Measurements from ENCODE around the gene TMEM205. TPM values are rescaled to one million over a fixed set of nuclear protein-coding genes. Genes with fewer than 3 reads are reported as not detected.

Gene TMEM205
- total and polyA plus RNA-seq, 7 donors = 11.1 to 291 (median 131) TPM

DNA sequence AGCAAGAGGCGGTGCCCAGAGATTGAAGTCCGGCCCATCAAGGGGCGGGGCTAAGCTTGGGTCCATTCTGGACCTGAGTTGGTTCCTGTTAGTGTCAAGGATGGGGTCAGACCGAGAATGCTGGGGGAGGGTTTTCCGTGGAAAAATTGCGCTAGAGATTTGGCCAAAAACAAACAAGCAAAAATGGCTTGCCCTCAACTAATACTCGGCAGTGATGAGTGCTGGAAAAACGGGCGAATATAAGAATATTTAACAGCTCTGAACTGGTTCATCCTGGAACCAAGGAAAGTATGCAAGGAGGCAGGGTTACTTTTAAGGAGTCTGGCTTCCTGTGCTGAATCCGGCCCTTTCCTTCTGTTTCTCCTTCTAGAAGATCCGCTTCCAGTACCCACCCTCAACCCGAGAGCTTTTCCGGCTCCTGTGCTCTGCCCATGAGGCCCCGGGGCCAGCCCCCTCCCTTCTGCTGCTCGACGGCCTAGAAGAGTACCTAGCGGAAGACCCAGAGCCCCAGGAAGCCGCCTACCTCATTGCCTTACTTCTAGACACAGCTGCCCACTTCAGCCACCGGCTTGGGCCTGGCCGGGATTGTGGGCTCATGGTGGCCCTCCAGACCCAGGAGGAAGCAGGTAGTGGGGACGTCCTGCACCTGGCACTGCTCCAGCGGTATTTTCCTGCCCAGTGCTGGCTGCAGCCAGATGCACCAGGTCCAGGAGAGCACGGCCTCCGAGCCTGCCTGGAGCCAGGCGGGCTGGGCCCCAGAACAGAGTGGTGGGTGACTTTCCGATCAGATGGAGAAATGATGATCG, 29.3 kb upstream of the TMEM205 start:
- DNase-seq = peak; percentile 84
- Histone ChIP-seq H3K4me3 (peak overlapping the region; percentile 37 to 66 (median 59)), H3K27ac (peak overlapping the region; percentile 87 to 95 (median 93)), H3K27me3 (no peaks in the 10 kb centered on the region), H3K9me3 (no peaks in the 10 kb centered on the region), H3K36me3 (peaks cover 0 to 4% (median 0%) of the 10 kb centered on the region in 4 donors), H3K4me1 (peaks cover 2 to 51% (median 49%) of the 10 kb centered on the region in 4 donors)
- intact Hi-C loops (cut with DNase I) = loop anchor here (2.0 to 10.0 kb wide), 3 partner anchors 31 to 241 kb away; partner anchors contain the start of gene ZNF627
- 7 to 8% methylated on average over 27 of the region's 27 CpGs for WGBS, 2 donors
- TF ChIP-seq POLR2A (IDR thresholded peaks at IDR 0.05) (peak; percentile 46 to 81), EP300 (IDR thresholded peaks at IDR 0.05) (no peak), POLR2AphosphoS5 (IDR thresholded peaks at IDR 0.05) (peak; percentile 79 to 96 (median 82))

GRCh38 chr19:11374433-11375142, 28.5 kb upstream of the TMEM205 start, which contains the start of gene SWSAP1:
Gene SWSAP1 (plus strand): TSS chr19:11374666. CDS start chr19:11374681, 15 bp downstream.
- peak within 1 kb of the TSS; percentile 87 to 95 (median 93) for H3K27ac ChIP-seq
- 0% methylated on average over 44 of the region's 44 CpGs for WGBS, 2 donors
- no peaks in the 10 kb centered on the region for H3K9me3 ChIP-seq
- H3K27me3 ChIP-seq = no peaks in the 10 kb centered on the region
- H3K4me1 ChIP-seq = peaks cover 2 to 45% (median 42%) of the 10 kb centered on the region in 4 donors
- intact Hi-C loops (cut with DNase I) = loop anchor here (2.0 to 10.0 kb wide), 3 partner anchors 30 to 240 kb away; partner anchors contain the start of gene ZNF627
- H3K36me3 ChIP-seq = peaks cover 0 to 4% (median 0%) of the 10 kb centered on the region in 4 donors
- TF ChIP-seq EP300 (IDR thresholded peaks at IDR 0.05) = no peak
- TF ChIP-seq POLR2AphosphoS5 (IDR thresholded peaks at IDR 0.05) = peak in 3 of 4 donors; percentile 3 to 48 (median 38)
- TF ChIP-seq POLR2A (IDR thresholded peaks at IDR 0.05) = peak; percentile 23
- TF ChIP-seq, protein P1, sequence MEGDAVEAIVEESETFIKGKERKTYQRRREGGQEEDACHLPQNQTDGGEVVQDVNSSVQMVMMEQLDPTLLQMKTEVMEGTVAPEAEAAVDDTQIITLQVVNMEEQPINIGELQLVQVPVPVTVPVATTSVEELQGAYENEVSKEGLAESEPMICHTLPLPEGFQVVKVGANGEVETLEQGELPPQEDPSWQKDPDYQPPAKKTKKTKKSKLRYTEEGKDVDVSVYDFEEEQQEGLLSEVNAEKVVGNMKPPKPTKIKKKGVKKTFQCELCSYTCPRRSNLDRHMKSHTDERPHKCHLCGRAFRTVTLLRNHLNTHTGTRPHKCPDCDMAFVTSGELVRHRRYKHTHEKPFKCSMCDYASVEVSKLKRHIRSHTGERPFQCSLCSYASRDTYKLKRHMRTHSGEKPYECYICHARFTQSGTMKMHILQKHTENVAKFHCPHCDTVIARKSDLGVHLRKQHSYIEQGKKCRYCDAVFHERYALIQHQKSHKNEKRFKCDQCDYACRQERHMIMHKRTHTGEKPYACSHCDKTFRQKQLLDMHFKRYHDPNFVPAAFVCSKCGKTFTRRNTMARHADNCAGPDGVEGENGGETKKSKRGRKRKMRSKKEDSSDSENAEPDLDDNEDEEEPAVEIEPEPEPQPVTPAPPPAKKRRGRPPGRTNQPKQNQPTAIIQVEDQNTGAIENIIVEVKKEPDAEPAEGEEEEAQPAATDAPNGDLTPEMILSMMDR (IDR thresholded peaks at IDR 0.05) = no peak
- peak; percentile 100 for DNase-seq
- H3K4me3 ChIP-seq = peak within 1 kb of the TSS; percentile 53 to 66 (median 63)

DNA sequence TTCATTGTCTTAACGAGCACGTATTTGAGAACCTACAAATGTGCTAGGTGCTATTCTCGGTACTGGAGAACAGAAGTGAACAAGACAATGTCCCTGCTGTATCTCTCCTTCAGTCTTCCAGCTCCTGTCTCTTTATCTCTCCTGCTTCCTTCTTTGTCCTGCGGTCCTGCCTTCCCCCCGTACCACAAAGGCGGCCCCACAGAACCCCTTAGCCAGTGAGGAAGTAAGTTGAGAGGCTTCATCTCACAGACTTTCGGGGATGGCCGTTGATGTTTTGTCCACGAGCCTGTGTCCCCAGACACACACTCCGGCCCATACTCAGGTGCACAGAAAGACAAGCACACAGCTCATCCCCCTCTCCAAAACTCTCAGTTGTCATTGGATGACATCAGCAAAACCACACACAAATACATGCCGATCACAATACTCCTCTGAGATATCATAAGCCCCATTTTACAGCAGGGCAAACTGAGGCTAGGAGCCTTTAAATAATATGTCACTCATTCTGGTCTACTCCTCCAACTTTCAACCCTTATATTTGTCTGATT, 27.9 kb upstream of the TMEM205 start:
- Histone ChIP-seq H3K9me3 (no peaks in the 10 kb centered on the region), H3K4me3 (peak overlapping the region; percentile 53 to 66 (median 63))
- TF ChIP-seq, protein P1 (IDR thresholded peaks at IDR 0.05) = peak in 1 of 4 experiments; percentile 4
- no peak for TF ChIP-seq POLR2A (IDR thresholded peaks at IDR 0.05)

DNA sequence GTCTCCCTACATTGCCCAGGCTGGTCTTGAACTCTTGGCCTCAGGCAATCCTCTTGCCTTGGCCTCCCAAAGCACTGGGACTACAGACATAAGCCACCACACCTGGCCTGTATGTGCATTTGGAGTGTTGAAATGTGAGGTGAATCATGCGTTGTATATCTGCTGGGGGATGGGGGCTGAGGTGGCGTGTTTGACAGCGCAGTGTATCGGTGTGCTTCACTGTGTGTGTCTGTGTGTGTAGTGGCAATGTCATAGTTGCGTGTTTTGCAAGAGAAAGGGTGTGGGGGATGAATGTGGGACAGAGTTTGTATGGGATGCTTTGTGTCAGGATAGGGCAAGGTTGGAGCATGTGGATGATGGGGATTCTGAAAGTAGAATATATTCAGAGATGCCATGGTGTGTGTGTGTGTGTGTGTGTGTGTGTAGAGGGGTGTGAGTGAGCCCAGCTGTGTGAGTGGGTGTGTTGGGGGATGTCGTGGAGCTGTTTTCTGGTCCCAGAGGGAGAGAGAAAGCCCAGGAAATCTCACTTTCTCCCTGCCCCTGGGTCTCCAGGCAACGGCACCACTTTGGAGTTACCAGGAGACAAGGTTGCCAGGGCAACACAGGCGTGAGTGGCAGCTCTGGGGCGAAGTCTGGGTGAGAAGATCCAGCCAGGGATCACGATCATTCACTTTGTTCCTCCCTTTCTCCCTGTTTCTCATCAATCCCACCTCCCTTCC, 27.3 kb upstream of the TMEM205 start:
- 52 to 58% methylated on average over 10 of the region's 10 CpGs for WGBS, 2 donors
- Histone ChIP-seq H3K4me1 (peaks cover 2 to 40% (median 37%) of the 10 kb centered on the region in 4 donors), H3K27me3 (no peaks in the 10 kb centered on the region), H3K9me3 (no peaks in the 10 kb centered on the region), H3K36me3 (peaks cover 0 to 4% (median 0%) of the 10 kb centered on the region in 4 donors), H3K4me3 (no peak overlapping the region), H3K27ac (no peak overlapping the region)
- intact Hi-C loops (cut with DNase I) = loop anchor here (10.0 kb wide), 2 partner anchors 221 to 239 kb away; partner anchors contain the start of gene ZNF627
- DNase-seq = no peak
- TF ChIP-seq POLR2AphosphoS5 (IDR thresholded peaks at IDR 0.05) (no peak), EP300 (IDR thresholded peaks at IDR 0.05) (no peak), POLR2A (IDR thresholded peaks at IDR 0.05) (no peak)
- TF ChIP-seq, protein P1 (IDR thresholded peaks at IDR 0.05) = no peak

More for the DNA sequence above, 27.9 kb upstream of the TMEM205 start:
- DNase-seq = no peak
- intact Hi-C loops (cut with DNase I) = loop anchor here (2.0 to 10.0 kb wide), 3 partner anchors 29 to 239 kb away; partner anchors contain the start of gene ZNF627
- Histone ChIP-seq H3K27me3 (no peaks in the 10 kb centered on the region), H3K27ac (peak overlapping the region; percentile 87 to 95 (median 93)), H3K36me3 (peaks cover 0 to 4% (median 0%) of the 10 kb centered on the region in 4 donors), H3K4me1 (peaks cover 2 to 45% (median 42%) of the 10 kb centered on the region in 4 donors)
- WGBS, 2 donors = 28 to 42% methylated on average over 11 of the region's 11 CpGs

Measured in sigmoid colon (tissue), 7 donors.